Stimulated activated naive CD8-positive, alpha-beta T cell treated with anti-CD3 and anti-CD28 coated beads, Interleukin-15, Interleukin-2, amounts not matched to agents 100 U/mL and 50 U/mL, for 24 hours (primary cell): ENCODE results near the gene SUN1.
A peak's percentile ranks its signal among the peaks of the same experiment; 100 is the strongest.

ENCODE experiments used
- ATAC-seq: fragments of 150-1000 bp; cut with Tn5 transposase; one replicate; pipeline ENCODE4 v1.10.0; 2021
- DNase-seq: peaks from one replicate; pipeline ENCODE4 v3.0.0; 2021

The SUN1 gene

GRCh38 chr7:805261-805660 lies 27.0 kb upstream of the SUN1 start:
- ATAC-seq (no peak), DNase-seq (no peak)

GRCh38 chr7:815284-816216 lies 16.7 kb upstream of the SUN1 start:
- DNase-seq (peak; percentile 30), ATAC-seq (no peak)

GRCh38 chr7:816300-816750 lies 16.0 kb upstream of the SUN1 start:
- DNase-seq (peak; percentile 97), ATAC-seq (peak; percentile 98)

DNA sequence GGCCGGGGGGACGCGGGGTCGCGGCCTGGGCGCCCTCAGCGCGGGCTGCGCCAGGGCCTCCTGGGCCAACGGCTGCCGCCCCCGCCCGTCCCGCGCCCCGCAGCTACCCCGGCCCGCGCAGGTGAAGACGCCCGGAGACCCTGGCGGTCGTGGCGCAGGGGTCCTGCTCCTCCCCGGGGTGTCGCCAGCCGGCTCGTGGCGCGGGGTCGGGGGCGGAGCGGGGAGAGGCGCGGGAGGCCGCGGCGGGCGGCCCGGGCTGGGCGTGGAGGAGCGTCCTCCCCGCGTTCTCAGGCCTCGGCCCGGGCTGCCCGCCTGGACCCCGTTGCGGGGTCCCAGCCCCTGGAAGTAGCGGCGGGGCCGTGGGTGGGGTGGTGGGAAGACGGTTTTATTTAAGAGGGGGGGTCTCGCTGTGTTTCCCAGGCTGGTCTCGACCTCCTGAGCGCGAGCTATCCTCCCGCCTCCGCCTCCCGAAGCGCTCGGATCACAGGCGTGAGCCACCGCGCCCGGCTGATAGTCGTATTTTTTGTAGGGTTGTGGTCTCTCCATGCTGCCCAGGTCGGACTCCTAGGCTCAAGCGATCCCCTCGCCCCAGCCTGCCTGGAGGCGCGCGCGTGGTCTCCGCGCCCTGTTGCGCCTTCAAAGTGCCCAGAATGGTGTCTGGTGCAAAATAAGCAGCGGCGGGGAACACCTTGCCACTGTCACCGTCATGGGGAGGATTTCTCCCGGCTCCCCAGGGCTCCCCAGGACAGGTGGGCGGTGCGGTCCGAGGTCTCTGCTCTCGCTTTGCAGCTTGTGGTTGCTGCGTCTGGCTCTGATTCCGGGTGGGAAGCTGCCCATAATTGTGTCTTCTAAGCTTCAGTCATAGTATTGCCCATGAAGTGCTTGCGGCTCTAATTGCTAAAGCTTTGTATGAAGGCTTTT lies 15.3 kb upstream of the SUN1 start:
- peak; percentile 6 for ATAC-seq

GRCh38 chr7:818031-818699 lies 14.1 kb upstream of the SUN1 start:
- ATAC-seq (no peak), DNase-seq (no peak)

More for the DNA sequence above, 15.3 kb upstream of the SUN1 start:
- DNase-seq, result peak; percentile 70

- ATAC-seq, result peak; percentile 14
- no peak for DNase-seq
Observed at GRCh38 chr7:820341-820740, 11.9 kb upstream of the SUN1 start.

- no peak for ATAC-seq
Observed at GRCh38 chr7:821688-822087, 10.6 kb upstream of the SUN1 start.

DNA sequence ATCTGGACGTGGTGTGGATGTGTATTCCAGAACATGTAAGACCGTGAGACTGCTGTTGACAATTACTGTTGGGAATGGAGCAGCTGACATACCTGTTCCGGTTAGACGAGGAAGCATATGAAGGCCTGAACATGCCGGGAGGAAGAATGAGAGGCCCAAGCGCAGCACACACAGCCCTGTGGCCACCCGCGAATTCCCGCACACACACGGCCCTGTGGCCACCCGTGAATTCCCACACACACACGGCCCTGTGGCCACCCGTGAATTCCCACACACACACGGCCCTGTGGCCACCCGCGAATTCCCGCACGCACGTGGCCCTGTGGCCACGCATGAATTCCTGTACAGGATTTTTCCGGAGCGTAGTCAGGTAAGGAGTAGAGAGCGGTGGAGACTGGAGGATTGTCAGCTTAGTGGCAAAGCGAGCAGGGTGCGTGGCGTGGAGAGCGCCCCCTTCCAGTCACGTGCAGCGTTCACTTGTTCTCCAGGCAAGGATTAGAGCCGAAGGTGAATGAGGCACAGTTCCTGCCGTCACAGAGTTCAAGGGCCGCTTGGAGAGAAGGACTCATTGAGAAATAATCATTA lies 9.5 kb upstream of the SUN1 start:
- no peak for DNase-seq
- ATAC-seq, result no peak

More at GRCh38 chr7:821688-822087, 10.6 kb upstream of the SUN1 start:
- DNase-seq, result no peak

DNA sequence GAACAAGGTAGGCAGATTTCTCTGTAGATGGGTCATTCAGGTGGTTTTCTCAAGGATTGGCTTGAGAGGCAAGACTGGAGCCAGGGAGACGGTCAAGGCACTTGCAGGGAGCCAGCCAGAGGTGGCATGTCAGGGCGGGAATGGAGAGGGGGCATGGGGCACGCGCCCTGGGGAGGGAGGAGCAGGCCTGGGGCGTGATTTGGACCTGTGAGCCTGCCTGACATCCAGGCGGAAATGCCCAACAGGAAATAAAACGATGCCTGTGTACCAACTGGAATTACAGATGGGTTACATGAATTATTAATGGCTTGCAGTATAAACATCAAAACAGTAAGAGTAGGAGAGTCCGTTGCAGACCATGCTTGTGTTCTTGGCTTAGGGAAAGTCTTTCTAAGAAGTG lies 8.6 kb upstream of the SUN1 start:
- DNase-seq (no peak), ATAC-seq (no peak)

DNA sequence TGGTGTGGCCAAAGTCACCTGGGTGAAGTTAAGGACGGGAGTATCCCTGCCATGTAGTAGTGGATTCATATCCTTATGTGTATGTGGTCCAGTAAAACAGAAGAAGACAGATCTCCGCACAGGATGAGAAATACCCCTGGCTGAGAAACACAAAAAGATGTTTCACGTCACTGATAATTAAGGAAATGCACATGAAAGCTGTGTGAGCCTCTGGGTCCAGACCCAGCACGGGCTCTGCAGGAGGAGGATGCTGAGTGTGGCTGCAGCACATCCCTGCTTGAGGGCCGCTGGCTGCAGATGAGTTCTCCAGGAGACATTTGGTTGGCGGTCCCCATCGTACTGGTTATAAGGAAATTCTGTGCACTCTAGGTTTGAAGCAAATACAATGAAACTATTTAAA lies 8.2 kb upstream of the SUN1 start:
- no peak for ATAC-seq

GRCh38 chr7:824664-825063 lies 7.6 kb upstream of the SUN1 start:
- no peak for ATAC-seq

More for the DNA sequence above, 8.2 kb upstream of the SUN1 start:
- DNase-seq, result no peak

GRCh38 chr7:825386-825785 lies 6.9 kb upstream of the SUN1 start:
- no peak for ATAC-seq
- no peak for DNase-seq

More at GRCh38 chr7:824664-825063, 7.6 kb upstream of the SUN1 start:
- no peak for DNase-seq

- DNase-seq, result no peak
- no peak for ATAC-seq
Observed at GRCh38 chr7:826230-826917, 5.9 kb upstream of the SUN1 start.

GRCh38 chr7:828793-829561 lies 3.3 kb upstream of the SUN1 start:
- ATAC-seq, result no peak

GRCh38 chr7:830069-830468 lies 2.2 kb upstream of the SUN1 start:
- ATAC-seq (no peak), DNase-seq (no peak)

More at GRCh38 chr7:828793-829561, 3.3 kb upstream of the SUN1 start:
- no peak for DNase-seq

GRCh38 chr7:831596-832166 lies 595 bp upstream of the SUN1 start:
- ATAC-seq, result peak; percentile 69
- no peak for DNase-seq

DNA sequence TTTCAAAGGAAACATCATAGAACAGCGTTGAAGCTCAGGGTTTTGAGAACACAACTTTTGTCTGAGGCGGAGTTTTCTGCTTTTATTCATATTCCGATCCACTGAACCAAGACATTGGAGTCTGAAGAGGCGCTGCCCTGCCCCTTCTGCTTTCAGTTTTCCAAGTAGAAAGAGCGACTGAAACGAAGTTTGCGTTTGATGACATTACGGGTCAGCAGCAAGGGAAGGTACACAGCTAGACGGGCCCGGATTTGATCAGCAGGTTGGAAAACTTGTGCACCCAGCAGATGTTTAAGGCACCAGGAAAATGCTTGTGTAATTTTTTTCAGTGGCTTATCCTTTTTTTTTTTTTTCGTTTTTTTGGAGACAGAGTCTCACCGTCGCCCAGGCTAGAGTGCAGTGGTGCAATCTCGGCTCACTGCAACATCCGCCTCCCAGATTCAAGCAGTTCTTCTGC lies 720 bp downstream of the SUN1 start:
- no peak for DNase-seq

DNA sequence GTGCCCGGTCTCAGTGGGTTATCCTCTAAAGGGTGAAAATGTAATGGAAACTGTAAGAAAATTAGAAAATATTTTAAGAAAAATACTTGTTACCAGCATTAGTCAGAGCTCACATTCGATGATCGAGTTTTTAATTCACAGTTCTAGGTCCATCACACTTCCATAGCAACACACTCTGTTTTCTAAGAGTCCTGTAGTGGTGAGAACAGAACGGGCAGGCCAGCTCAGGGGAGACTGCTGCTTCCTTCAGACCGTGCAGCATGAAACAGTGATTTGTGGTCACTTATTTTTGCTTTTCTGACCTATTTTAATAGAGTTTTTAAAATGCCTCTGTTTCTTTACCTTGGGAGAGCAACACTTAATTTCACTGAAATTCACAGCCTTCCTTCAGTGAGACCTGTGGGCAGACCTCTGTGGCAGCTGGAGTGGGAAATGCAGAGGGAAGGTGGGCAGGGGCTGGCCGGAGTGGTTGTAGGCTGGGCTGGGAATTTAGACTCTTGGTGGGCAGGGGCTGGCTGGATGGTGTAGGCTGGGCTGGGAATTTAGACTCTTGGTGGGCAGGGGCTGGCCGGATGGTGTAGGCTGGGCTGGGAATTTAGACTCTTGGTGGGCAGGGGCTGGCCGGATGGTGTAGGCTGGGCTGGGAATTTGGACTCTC lies 1.5 kb downstream of the SUN1 start:
- ATAC-seq (no peak), DNase-seq (no peak)

More for the DNA sequence above, 720 bp downstream of the SUN1 start:
- no peak for ATAC-seq

- ATAC-seq (no peak), DNase-seq (no peak)
Observed at GRCh38 chr7:834277-834676, 2.0 kb downstream of the SUN1 start.
